Fibroblast of gingiva (primary cell): Measurements from ENCODE around the gene FOXP1.

ENCODE experiments used
- DNase-seq: peaks from one replicate; pipeline ENCODE4 v3.0.0-alpha.2; 2011; ENCODE audit warnings: low read depth

Gene FOXP1

DNA sequence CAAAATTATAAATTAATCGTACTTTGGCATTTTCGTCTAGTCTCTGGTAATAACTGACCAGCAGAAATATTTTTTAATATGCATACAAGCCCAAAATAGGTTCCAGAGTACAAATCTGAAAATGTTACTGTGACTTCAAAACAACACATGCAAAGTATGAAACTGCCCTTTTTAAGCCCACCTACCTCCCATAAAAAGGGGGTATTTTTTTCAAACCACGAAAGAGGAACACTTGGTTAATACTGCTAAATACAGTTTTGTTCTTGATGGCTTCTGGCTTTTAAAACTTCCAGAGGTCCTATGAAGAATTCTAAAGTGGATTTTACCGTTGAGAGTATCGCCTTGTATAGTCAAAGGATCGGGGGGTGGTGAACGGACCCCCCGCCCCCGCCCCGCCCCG is 610.7 kb downstream of the FOXP1 start:
- no peak for DNase-seq

DNA sequence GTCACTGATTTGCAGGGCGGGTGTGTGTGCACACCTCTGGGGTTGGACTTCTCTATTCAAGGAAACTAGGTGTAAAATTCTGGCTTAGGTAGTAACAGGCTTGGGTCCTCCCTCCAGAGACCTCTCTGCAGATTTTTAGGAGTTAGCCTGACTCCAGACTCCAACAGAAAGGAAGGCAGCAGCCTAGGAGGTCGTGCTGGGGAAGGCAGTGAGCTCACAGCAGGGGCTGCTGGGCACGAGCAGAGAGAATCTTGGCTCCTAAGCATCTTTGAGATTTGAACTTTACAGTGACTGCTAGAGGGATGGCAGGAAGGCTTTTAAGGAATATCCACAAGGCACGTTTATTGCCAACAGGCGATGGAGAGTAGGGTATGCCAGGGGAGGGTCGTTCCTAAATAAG is 612.6 kb downstream of the FOXP1 start:
- no peak for DNase-seq

DNA sequence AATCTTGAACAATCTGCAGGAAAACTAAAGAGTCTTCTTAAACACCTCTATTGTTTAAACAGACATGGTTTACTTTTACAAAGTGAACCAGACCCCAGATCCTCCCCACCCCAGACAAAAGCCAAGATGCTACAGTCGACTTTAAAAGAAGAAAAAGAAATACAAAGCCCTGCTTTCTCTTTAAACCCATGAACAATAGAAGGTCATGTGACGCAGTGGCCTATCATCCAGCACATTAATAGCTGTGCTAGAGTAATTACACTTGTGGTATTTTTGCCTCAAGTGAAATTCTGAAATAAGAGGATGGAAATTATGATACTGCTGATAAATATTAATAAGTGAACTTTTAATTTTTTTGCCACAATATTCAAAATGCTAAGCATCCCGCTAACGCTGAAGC is 613.4 kb downstream of the FOXP1 start:
- no peak for DNase-seq

DNA sequence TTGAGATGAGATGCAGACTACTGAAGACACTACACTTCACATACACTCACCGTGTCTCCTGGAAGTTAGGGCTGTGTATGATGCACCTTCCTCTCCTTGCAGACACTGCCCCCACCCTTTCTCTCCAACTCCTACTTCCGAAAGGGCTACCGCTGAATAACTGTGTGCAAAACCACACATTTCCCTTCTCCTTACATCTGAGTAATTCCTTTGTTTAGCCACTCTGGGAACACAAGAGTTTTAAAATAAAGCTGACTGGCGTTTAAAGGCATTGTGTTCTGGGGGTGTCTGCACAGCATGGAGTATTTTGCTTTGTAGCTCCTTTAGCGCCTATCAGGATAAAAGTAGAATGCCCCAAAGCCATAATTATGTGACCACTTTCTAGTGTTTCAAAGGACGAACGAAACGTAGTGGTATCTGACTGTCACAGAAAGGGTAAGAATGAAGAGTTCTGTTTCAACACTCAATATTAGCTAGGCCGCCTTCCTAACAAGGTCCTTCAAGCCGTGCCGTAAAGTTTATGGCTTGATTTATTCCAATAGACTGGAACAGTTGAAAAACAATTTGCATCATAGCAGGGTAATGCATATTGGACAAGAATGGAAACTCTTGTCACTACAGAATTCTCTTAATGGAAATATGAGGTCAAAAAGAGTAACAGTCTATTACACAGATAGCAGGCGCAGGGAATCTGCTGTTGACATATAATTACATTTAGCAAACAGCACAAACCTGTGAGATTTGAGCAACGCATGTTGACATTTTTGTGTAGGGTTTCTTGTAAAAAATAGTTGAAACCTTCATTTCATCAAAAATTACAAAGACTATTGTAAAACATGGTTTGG is 619.9 kb downstream of the FOXP1 start:
- no peak for DNase-seq

DNA sequence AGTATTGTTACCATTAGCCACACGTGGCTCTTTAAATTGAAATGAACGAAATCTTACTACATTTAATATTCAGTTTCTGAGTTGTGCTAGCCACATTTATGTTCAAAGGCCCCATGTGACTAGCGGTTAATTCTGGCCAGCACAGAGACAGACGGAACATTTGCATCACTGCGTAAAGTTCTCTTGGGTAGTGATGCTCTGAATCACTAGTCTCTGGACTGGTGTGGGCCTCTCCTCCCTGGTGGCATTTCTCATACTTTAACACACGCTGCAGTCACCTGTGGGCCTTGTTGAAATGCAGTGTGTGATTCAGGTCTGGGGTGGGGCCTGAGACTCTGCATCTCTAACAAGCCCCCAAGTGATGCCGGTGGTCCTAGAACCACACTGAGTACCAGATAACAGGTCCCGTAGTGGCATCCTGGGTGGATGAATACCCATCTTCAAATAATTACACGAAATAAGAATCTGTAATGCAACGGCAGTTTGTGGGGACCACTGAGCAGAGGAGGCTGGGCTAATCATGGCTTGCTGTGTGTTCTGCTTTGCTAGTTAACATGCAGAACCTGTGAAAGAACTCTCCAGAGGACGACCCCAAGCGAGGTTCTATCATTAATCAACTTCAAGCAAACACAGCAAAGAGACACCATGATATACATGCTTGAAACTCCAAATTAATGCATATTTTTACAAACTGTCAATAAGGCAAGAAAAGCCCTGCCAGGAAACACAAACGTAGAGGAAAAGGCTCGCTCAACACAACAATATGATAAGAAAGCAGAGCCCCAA is 623.8 kb downstream of the FOXP1 start:
- DNase-seq = no peak

DNA sequence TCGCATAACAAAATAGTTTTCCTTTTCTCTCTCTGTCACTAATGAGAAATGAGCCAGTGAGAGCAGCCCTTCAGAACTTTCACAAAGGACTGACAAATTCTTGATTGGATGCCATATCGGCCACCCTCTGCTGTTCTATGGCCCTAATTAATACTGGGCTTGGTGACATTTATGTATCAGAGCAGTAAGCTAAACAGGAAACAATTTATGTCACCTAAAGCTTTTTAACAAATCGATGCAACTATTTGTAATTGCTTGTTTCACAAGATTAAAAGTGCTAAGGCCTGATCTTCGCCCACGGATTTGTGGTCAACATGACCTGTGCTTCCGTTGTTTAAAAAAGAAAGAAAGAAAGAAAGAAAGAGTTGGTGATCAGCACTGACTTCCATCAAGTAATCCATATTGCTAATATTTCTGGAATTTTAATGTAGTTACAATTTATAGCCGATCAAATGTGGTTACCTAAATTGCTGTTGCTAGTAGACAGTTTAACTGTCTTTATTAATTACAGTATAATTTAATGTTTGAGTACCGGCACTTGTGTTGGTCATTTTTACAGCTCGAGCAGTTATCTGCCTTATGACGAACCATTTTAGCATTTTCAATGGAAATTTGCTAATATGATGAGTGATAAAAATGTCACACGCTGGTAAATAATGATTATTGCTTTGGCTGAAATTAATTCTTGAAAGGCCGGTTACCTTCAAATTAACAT is 631.3 kb downstream of the FOXP1 start:
- no peak for DNase-seq

DNA sequence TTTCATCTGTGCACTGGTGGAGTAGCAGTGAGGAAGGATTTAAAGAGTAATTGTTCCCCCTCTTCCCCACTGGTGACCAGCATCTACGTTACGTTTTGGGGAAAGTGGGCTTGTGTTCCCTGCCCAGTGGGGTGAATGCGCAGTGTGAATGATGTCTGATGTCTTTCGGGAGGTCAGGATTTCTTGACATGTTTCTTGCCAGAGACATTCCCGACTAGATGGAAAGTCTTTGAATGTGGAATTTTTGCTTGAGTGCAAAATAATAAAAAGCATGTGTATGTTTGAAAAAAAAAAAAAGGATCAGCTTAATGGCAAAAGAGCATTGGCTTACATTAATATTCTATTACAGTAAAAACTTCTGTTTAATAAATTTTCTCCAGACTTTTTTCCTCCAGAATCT is 632.2 kb downstream of the FOXP1 start:
- peak; percentile 37 for DNase-seq

DNA sequence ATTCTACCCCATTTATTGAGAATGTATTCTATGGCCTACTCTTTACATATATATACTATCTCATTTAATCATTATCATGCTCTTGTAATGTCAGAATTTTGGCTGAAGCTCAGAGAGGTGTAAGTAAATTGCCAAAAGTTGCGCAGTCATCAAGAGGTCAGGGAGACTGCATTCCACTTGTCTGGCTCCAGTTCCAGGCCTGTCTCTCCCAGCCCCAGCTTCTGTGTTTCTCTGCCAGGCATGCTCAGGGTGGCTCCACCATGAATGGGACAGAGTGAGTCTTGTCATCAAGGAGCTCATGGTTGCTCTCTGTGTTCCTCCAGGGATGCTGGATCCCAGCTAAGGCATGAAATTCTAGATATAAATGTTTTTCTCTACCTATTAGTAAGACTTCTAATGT is 635.9 kb downstream of the FOXP1 start:
- DNase-seq = no peak

DNA sequence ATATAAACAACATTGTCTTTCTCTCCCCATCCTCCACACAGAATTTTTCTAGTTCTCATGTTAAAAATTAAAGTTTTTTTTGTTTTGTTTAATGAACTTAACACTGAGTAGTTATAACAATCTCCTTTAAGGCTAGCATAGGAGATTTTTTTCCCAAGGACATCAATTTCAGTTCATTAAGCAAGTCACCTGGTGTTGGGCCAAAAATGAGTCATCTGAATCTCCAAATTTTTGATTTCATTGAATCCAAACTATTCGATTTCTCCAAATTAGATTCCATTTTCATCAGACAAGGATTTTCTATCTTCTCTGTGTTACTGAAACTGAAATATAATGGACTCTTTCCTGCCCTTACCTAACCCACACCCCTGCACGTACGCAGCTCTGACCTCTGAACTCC is 639.6 kb downstream of the FOXP1 start:
- peak; percentile 18 for DNase-seq

DNA sequence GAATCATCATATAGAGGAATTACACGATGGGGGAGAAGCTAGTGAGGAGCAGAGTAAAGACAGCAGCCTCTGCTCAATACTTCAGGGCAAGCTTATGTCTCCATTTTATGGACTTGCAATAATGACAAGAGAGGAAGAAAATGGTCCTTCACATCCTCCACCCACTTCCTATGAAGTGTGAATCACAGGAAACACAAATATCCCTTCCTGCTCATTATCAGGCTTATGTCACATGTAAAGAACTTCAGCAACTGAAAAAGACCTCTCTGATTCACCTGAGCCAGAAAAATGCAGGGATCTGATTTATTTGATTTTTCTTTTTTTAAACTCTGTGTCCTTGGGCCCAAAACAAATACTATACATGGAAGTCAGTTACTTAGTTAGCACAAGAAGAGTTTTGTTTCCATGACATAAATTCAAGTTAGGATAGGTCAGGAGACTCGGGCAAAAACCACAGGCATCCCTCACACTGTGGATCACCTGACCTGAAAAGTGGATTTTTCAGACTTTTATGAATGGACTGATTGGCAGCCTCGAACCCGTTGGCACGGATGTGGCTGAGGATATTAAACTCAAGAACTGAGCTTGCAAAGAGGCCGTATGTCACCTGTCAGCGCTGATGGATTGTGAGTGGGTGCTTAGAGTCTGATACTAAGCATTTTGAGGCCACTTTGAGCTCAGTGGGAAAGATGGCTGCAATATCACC is 650.3 kb downstream of the FOXP1 start:
- DNase-seq = no peak

DNA sequence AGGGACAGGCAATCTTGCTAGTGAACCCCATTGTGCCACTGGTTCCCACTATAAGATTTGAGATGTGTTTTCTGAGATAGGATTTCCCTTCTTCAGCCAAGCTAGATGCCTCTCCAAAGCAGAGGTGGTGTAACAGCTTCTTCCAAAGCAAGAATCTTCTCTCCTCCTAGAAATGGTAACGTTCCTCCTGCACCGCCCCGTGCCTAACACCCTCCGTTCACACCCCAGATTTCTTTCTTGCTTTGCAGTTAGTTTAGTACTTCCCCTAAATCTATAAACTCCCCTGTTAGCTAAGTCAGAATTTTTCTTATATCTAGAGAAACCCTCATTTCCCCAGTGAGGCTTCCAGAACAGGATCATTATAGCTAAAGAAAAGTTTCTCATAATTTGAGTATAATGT is 653.5 kb downstream of the FOXP1 start:
- no peak for DNase-seq

DNA sequence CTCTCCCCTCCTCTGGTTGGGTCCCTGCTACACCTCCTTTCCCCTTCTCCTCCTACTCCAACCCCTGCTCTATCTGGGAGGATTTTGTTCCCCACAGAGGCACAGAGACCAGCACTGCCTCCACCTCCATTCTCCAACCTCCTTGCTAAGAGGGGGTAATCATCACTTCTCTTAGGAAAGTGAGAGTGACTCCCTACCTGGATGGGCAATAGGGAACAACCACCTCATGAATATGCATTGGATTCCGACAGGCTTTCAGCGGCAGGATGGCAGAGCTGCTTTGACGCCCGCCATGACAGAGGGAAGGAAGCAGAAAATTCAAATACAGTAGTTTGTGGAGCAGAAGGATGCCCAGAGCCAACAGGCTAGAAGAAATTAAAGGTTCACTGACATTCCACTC is 656.3 kb downstream of the FOXP1 start:
- no peak for DNase-seq

DNA sequence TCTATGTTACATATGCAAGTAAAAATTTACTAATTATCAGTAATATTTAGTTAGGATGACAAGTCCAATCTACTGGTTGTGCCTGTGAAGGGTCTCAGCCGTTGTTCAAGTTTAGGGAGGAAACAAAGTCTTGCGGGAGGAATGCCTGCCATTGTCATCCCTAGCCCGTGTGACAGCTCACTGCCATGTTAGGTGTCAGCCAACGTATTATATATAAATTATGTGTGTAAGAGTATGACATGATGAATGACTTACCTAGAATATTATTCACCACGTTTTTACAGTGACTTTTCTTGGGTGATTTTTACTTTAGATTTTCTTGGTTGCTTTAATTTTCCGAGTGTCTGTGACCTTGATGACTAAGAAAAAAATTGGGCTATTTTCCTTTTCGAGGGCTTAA is 656.7 kb downstream of the FOXP1 start:
- DNase-seq = no peak

DNA sequence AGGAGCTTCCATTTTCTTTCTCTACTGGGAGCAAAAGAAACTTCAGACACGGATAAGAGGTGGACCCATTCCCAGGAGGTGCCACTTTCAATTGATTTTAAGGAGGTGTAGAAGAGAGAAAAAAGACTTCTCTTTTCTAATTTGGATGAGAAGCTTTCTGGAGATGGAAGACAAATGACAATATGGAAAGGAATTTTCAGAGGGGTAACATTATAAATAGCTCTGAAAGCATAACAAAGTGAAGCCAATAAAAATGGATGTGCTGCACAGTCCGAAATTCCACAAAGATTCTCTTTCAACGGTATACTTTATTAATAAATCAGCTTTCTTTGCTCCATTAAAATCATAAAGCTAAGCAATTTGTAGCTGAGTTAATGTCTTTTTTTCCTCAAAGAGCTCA is 663.9 kb downstream of the FOXP1 start:
- no peak for DNase-seq

DNA sequence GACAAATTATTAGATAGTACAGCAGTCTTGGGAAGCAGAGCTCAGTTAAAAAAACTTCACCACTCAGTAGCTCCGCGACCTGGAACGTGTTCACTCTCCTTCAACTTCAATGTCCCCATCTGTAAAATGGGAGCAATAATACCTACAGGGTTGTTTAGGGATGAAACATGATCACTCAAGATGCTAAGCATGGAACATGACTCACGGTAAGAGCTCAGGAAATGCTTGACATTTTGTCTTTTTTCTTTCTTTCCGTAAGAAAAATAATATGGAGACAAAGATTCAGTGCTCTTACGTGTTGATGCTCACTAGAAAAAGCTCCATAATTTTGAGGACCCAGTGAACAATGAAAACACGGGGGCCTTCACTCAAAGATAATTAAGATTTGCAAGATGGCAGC is 664.4 kb downstream of the FOXP1 start:
- no peak for DNase-seq

DNA sequence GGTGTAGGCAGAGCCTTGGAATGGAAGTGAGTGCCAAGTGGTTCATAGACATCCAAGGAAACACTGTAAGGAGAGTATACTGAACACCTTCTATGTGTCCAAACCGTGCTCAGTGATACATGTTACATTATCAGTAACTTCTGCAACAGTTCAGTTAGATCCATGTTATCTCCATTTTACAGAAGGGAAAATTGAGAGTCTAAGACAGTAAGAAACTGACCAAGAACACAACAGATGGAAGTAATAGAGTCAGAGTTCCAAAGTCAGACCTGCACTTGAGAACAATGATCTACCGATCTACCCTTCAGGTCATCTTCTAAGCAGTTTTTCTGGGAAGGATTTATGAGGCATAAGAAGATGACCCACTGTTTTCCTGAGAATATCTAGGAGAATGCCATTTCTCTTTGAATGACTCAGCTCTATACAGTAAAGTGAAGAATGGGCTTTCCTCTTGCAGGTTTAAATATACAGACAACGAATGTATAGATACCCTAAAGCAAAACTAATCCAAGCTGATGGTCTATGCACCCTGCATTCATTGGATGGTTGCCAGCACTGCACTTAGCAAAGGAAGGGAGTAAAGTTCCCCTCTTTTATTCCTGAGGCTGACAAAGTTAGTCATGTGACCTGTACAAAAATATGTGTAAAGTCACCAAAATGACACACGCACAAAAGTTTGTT is 667.0 kb downstream of the FOXP1 start:
- DNase-seq = no peak

DNA sequence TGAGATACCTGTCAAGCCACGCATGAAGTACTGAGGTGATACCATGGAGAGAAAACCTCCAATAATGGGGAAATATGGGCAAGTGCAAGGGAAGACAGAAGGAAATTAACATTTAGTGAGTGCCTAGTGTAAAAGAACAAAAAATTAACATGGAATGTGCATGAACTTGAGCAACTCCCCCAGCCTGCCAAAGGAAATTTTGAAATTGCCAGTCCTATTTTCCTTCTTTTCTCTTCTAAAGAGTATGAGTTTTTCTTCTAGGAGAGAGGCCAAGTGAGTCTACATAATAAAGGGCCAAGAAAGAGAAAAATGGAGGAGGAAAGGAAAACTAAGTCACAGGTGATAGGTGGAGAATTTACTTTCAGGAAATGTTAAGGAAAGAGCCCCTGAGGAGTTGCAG is 668.7 kb downstream of the FOXP1 start:
- DNase-seq = peak; percentile 12

DNA sequence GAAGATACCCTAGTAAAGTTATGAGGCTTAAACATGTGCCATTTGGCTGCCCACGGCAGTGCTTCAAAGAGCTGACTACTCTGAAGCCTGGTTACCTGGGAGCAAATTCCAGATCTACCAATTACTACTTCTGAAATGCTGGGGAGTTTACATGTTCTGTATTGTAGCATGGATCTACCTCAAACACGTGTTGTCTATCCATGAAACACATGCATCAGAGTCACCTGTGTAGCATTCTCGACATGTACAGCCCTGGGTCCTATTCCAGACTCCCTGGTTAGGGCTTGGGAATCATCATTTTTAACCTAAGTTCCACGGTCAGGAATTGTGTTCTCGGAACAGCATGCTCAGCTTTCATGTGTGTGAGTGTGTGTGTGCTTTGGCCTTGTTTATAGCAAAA is 671.8 kb downstream of the FOXP1 start:
- no peak for DNase-seq

DNA sequence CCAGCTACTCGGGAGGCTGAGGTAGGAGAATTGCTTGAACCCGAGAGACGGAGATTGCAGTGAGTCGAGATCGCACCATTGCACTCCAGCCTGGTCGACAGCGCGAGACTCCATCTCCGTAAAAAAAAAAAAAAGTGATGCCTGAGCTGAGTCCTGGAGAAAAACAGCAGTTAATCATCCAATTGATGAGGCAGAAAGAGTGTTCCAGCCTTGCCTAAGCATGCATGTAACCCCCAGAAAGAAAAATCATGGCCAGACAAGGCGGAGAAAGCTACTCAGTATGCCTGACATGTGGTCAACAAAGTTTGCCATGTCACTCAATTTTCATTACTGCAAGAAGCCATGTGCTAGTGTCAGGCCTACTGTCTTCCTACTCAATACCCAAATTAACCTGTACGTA is 678.0 kb downstream of the FOXP1 start:
- DNase-seq = no peak
